GM23338 (cell line): ENCODE measurements around the gene SOD3. TPM values are rescaled to one million over a fixed set of nuclear protein-coding genes. Genes with fewer than 3 reads are reported as not detected.
A peak's percentile ranks its signal among the peaks of the same experiment; 100 is the strongest.

Experiments used
- ATAC-seq: fragments of 200-7000 bp; cut with Tn5 transposase; 3 replicates; pipeline ENCODE4 v1.9.1; 2020
- DNase-seq: peaks from one replicate; pipeline ENCODE4 v3.0.0-alpha.2; 2015; ENCODE audit warnings: low spot score
- H2AFZ ChIP-seq: fragments of 200-600 bp; sonication (generic); 2 replicates; pipeline ENCODE4 v1.8.0; 2016; ENCODE audit warnings: antibody characterized with exemption, mild to moderate bottlenecking, moderate library complexity
- H3F3A ChIP-seq: fragments of 200-600 bp; sonication (generic); replicated peaks from 2 replicates; pipeline ENCODE4 v1.8.0; 2017; ENCODE audit warnings: antibody characterized with exemption, mixed run types, low read depth
- H3K27ac ChIP-seq: fragments of 200-600 bp; sonication (generic); 2 replicates; pipeline ENCODE4 v1.6.1; 2016; ENCODE audit warnings: low read depth
- H3K27me3 ChIP-seq: fragments of 200-600 bp; sonication (generic); 2 replicates; pipeline ENCODE4 v1.8.0; 2016; ENCODE audit warnings: mild to moderate bottlenecking, mixed run types, moderate library complexity; ENCODE audit not compliant: insufficient read depth
- H3K36me3 ChIP-seq: fragments of 200-600 bp; sonication (generic); 2 replicates; pipeline ENCODE4 v1.8.0; 2016; ENCODE audit warnings: mild to moderate bottlenecking; ENCODE audit not compliant: insufficient read depth
- H3K4me1 ChIP-seq: fragments of 200-600 bp; sonication (generic); 2 replicates; pipeline ENCODE4 v1.8.0; 2016; ENCODE audit warnings: mild to moderate bottlenecking, moderate library complexity; ENCODE audit not compliant: insufficient read depth
- H3K4me2 ChIP-seq: fragments of 200-600 bp; sonication (generic); 2 replicates; pipeline ENCODE4 v1.7.1; 2017; ENCODE audit warnings: mixed run types
- H3K4me3 ChIP-seq: fragments of 200-600 bp; sonication (generic); 2 replicates; pipeline ENCODE4 v1.6.1; 2016; ENCODE audit warnings: mixed run types
- H3K79me2 ChIP-seq: fragments of 200-600 bp; sonication (generic); replicated peaks from 2 replicates; pipeline ENCODE4 v1.8.0; 2017; ENCODE audit warnings: mild to moderate bottlenecking; ENCODE audit not compliant: insufficient read depth
- H3K9me2 ChIP-seq: fragments of 200-600 bp; sonication (generic); 2 replicates; pipeline ENCODE4 v1.8.0; 2017; ENCODE audit not compliant: insufficient read depth
- H4K20me1 ChIP-seq: fragments of 200-600 bp; sonication (generic); replicated peaks from 2 replicates; pipeline ENCODE4 v1.8.0; 2017; ENCODE audit warnings: mild to moderate bottlenecking; ENCODE audit not compliant: insufficient read depth
- H3K27ac Mint-ChIP-seq: 2 replicates; pipeline ENCODE4 v1.8.0; 2020; ENCODE audit warnings: inconsistent platforms, mild to moderate bottlenecking, moderate library complexity, mixed read lengths
- H3K27me3 Mint-ChIP-seq: 3 replicates; pipeline ENCODE4 v1.8.0; 2022; ENCODE audit warnings: low read depth, mild to moderate bottlenecking, moderate library complexity, mixed read lengths, inconsistent platforms; ENCODE audit not compliant: insufficient read depth, poor library complexity
- H3K36me3 Mint-ChIP-seq: 3 replicates; pipeline ENCODE4 v1.8.0; 2021; ENCODE audit warnings: low read depth, mild to moderate bottlenecking, inconsistent platforms, moderate library complexity, mixed read lengths
- H3K4me1 Mint-ChIP-seq: 3 replicates; pipeline ENCODE4 v1.8.0; 2020; ENCODE audit warnings: mild to moderate bottlenecking, inconsistent platforms, mixed read lengths
- H3K4me3 Mint-ChIP-seq: 3 replicates; pipeline ENCODE4 v1.8.0; 2021; ENCODE audit warnings: moderate library complexity, mild to moderate bottlenecking, inconsistent platforms, mixed read lengths
- H3K9me3 Mint-ChIP-seq: 3 replicates; pipeline ENCODE4 v1.8.0; 2020; ENCODE audit warnings: moderate library complexity, mild to moderate bottlenecking, inconsistent platforms, mixed read lengths
- CTCF ChIP-seq, 2 experiments: fragments of 200-600 bp in 1 of 2; sonication (generic) in 1 of 2; conservative IDR thresholded peaks; 2 replicates each; pipeline versions ENCODE4 v1.5.1 to v1.6.1; 2016 to 2017; ENCODE audit warnings: antibody characterized with exemption in 2 of 2, low read depth in 2 of 2, mild to moderate bottlenecking in 2 of 2, moderate library complexity in 1 of 2
- ETS1 ChIP-seq: IDR thresholded peaks from 2 replicates; pipeline ENCODE4 v1.6.1; 2016; ENCODE audit warnings: antibody characterized with exemption
- EZH2 ChIP-seq: fragments of 200-600 bp; sonication (generic); IDR thresholded peaks from one replicate; pipeline ENCODE4 v1.8.0; 2017; ENCODE audit warnings: antibody characterized with exemption, mild to moderate bottlenecking, low read depth; ENCODE audit not compliant: unreplicated experiment
- EZH2phosphoT487 ChIP-seq: fragments of 200-600 bp; sonication (generic); IDR thresholded peaks from one replicate; pipeline ENCODE4 v1.8.1; 2018; ENCODE audit warnings: antibody characterized with exemption; ENCODE audit not compliant: unreplicated experiment
- JUNB ChIP-seq: IDR thresholded peaks from one replicate; pipeline ENCODE4 v1.6.1; 2016; ENCODE audit warnings: antibody characterized with exemption; ENCODE audit not compliant: unreplicated experiment
- NANOG ChIP-seq: IDR thresholded peaks from 2 replicates; pipeline ENCODE4 v1.6.1; 2016; ENCODE audit warnings: antibody characterized with exemption, borderline replicate concordance
- REST ChIP-seq: IDR thresholded peaks from one replicate; pipeline ENCODE4 v1.6.1; 2018; ENCODE audit warnings: antibody characterized with exemption; ENCODE audit not compliant: unreplicated experiment
- ZNF114 ChIP-seq: fragments of 250-450 bp; sonication (Bioruptor Pico); IDR thresholded peaks from 2 replicates; pipeline ENCODE4 v1.5.0; 2020; ENCODE audit warnings: mild to moderate bottlenecking, moderate library complexity
- ZNF331 ChIP-seq: fragments of 250-450 bp; sonication (Bioruptor Pico); IDR thresholded peaks from 2 replicates; pipeline ENCODE4 v1.5.0; 2020; ENCODE audit warnings: low read depth, mild to moderate bottlenecking, moderate library complexity
- polyA plus RNA-seq: library from polyadenylated mRNA; unstranded; fragments of >200 nt; fragmentation: Nextera tagmentation; extraction: Ambion mirVana; gene quantifications from 2 replicates; pipeline ENCODE4 v1.2.1, GENCODE V29; 2016
- total RNA-seq: library from RNA; depleted of rRNA; stranded (reverse); fragments of >200 nt; shearing (Covaris generic); gene quantifications from 2 replicates; pipeline ENCODE4 v1.2.3, GENCODE V29; 2014

The SOD3 gene
- total and polyA plus RNA-seq, 2 experiments from 2014 or later, result 7.5 to 11.8 TPM

- H3K9me3 Mint-ChIP-seq, result no peaks in the 10 kb centered on the region; the same call in 2 of the 3 replicates
- TF ChIP-seq REST (no peak), ETS1 (no peak), CTCF (conservative IDR thresholded peaks at IDR 0.05; ENCODE audit: low read depth in 2 of 2) (no peak), EZH2phosphoT487 (no peak)
- H3K4me1 Mint-ChIP-seq, result peaks cover 32% of the 10 kb centered on the region
- Histone ChIP-seq H3K4me3 (no peak overlapping the region), H3K4me2 (no peak overlapping the region), H2AFZ (no peak overlapping the region), H3F3A (no peaks in the 10 kb centered on the region), H3K4me1 (peaks cover 8% of the 10 kb centered on the region; the same call in 1 of the 2 replicates), H3K27me3 (no peaks in the 10 kb centered on the region), H3K9me2 (0 out of 2 replicates have a peak, but pooled peaks cover 7% of the 10 kb centered on the region), H3K79me2 (no peaks in the 10 kb centered on the region), H3K27ac (no peak overlapping the region), H3K36me3 (no peaks in the 10 kb centered on the region), H4K20me1 (no peaks in the 10 kb centered on the region)
- DNase-seq, result no peak
- peaks cover 13% of the 10 kb centered on the region for H3K36me3 Mint-ChIP-seq
- peaks cover 12% of the 10 kb centered on the region for H3K27me3 Mint-ChIP-seq
- no peak overlapping the region for H3K4me3 Mint-ChIP-seq
- ATAC-seq, result no peak
- no peak overlapping the region for H3K27ac Mint-ChIP-seq
Measured at GRCh38 chr4:24808261-24808660, 12.9 kb downstream of the SOD3 start.

GRCh38 chr4:24808955-24809354 lies 13.6 kb downstream of the SOD3 start:
- no peak overlapping the region for H3K4me3 Mint-ChIP-seq
- no peak for TF ChIP-seq ZNF114 (CRISPR knock-in tag)
- no peak for TF ChIP-seq ZNF331 (CRISPR knock-in tag)
- no peak for TF ChIP-seq CTCF (conservative IDR thresholded peaks at IDR 0.05; ENCODE audit: low read depth in 2 of 2)
- TF ChIP-seq JUNB, result no peak
- no peak for TF ChIP-seq EZH2phosphoT487
- TF ChIP-seq REST, result no peak
- TF ChIP-seq NANOG, result no peak
- TF ChIP-seq EZH2, result no peak
- no peak for TF ChIP-seq ETS1

More at GRCh38 chr4:24808955-24809354, 13.6 kb downstream of the SOD3 start:
- no peaks in the 10 kb centered on the region; the same call in 2 of the 3 replicates for H3K9me3 Mint-ChIP-seq
- peaks cover 8% of the 10 kb centered on the region; the same call in 1 of the 2 replicates for H3K4me1 ChIP-seq
- no peaks in the 10 kb centered on the region for H3F3A ChIP-seq
- H4K20me1 ChIP-seq, result no peaks in the 10 kb centered on the region
- no peaks in the 10 kb centered on the region for H3K79me2 ChIP-seq
- H3K27ac ChIP-seq, result 0 out of 2 replicates have a peak overlapping the region, but pooled peaks have one; percentile 18
- peaks cover 13% of the 10 kb centered on the region for H3K36me3 Mint-ChIP-seq
- H3K27ac Mint-ChIP-seq, result no peak overlapping the region
- peaks cover 32% of the 10 kb centered on the region for H3K4me1 Mint-ChIP-seq
- ATAC-seq, result no peak
- H2AFZ ChIP-seq, result no peak overlapping the region
- 0 out of 2 replicates have a peak, but pooled peaks cover 7% of the 10 kb centered on the region for H3K9me2 ChIP-seq
- no peak for DNase-seq
- H3K36me3 ChIP-seq, result no peaks in the 10 kb centered on the region
- peaks cover 12% of the 10 kb centered on the region for H3K27me3 Mint-ChIP-seq
- H3K4me2 ChIP-seq, result no peak overlapping the region
- H3K4me3 ChIP-seq, result no peak overlapping the region
- H3K27me3 ChIP-seq, result no peaks in the 10 kb centered on the region
